MCF 10A (cell line): Measurements from ENCODE around the gene LKAAEAR1. TPM values are rescaled to one million over a fixed set of nuclear protein-coding genes. Genes with fewer than 3 reads are reported as not detected.

Experiments
- BruUV-seq: library from RNA; stranded (reverse); fragments of 400-500 nt; replicated peaks from 2 replicates; lab custom pipeline; 2021; lab: Mats Ljungman, UMichigan
- CTCF ChIA-PET: fragments of 300-600 bp; sonication (Branson Sonifier 250); formaldehyde crosslinking; extraction: SDS; loops from one replicate; lab custom pipeline; 2021; ENCODE audit warnings: antibody characterized with exemption, inconsistent platforms; lab: Yijun Ruan, JAX
- POLR2A ChIA-PET: fragments of 300-600, 350-650 bp; sonication (Branson Sonifier 250); formaldehyde crosslinking; extraction: SDS; loops from one replicate; lab custom pipeline; 2020; ENCODE audit warnings: antibody characterized with exemption, inconsistent platforms; lab: Yijun Ruan, JAX
- DNase-seq: peaks from one replicate; pipeline ENCODE4 v3.0.0-alpha.2; 2018; ENCODE audit not compliant: unreplicated experiment
- H3K27ac Mint-ChIP-seq: one replicate; pipeline ENCODE4 v1.8.0; 2022; ENCODE audit warnings: mild to moderate bottlenecking, low read depth, mixed read lengths; ENCODE audit not compliant: unreplicated experiment
- H3K27me3 Mint-ChIP-seq: one replicate; pipeline ENCODE4 v1.8.0; 2022; ENCODE audit warnings: mixed read lengths; ENCODE audit not compliant: insufficient read depth, unreplicated experiment
- H3K36me3 Mint-ChIP-seq: one replicate; pipeline ENCODE4 v1.8.0; 2022; ENCODE audit warnings: mild to moderate bottlenecking, moderate library complexity, mixed read lengths; ENCODE audit not compliant: insufficient read depth, unreplicated experiment
- H3K4me1 Mint-ChIP-seq: one replicate; pipeline ENCODE4 v1.8.0; 2022; ENCODE audit warnings: mixed read lengths; ENCODE audit not compliant: insufficient read depth, unreplicated experiment
- H3K4me3 Mint-ChIP-seq: one replicate; pipeline ENCODE4 v1.8.0; 2022; ENCODE audit warnings: mild to moderate bottlenecking, moderate library complexity, mixed read lengths; ENCODE audit not compliant: unreplicated experiment
- H3K9me3 Mint-ChIP-seq: one replicate; pipeline ENCODE4 v1.8.0; 2022; ENCODE audit warnings: mixed read lengths; ENCODE audit not compliant: unreplicated experiment
- CTCF ChIP-seq: fragments of 200-600 bp; IDR thresholded peaks from one replicate; pipeline ENCODE4 v1.8.0; 2022; ENCODE audit warnings: antibody characterized with exemption, mild to moderate bottlenecking; ENCODE audit not compliant: unreplicated experiment
- intact Hi-C: fragments of 100-400 bp; cut with micrococcal nuclease; formaldehyde crosslinking; loops from 2 replicates; pipeline ENCODE4 v1.14.1; 2022
- total RNA-seq: library from RNA; stranded (reverse); gene quantifications from 2 replicates; pipeline ENCODE4 v1.2.3, GENCODE V29; 2022

LKAAEAR1 gene
- total RNA-seq, 1 experiment from 2014 or later: not detected

GRCh38 chr20:64071341-64072332, 12.6 kb downstream of the LKAAEAR1 start:
- H3K4me1 Mint-ChIP-seq: peaks cover 7% of the 10 kb centered on the region
- TF ChIP-seq CTCF: no peak
- H3K27me3 Mint-ChIP-seq: no peaks in the 10 kb centered on the region
- H3K27ac Mint-ChIP-seq: no peak overlapping the region
- H3K4me3 Mint-ChIP-seq: no peak overlapping the region
- intact Hi-C loops: no loop called here
- no peaks in the 10 kb centered on the region for H3K9me3 Mint-ChIP-seq
- POLR2A ChIA-PET: interaction anchor here (1.9 kb wide), 1 partner anchor 9 kb away, joined by 6 read pairs; the partner anchor contains the start of gene TCEA2
- no peak for DNase-seq
- CTCF ChIA-PET: interaction anchor here (0.6 to 5.2 kb wide), 5 partner anchors 8 to 1429 kb away, joined by 3 to 37 read pairs (median 3); partner anchors contain the start of genes LKAAEAR1, OPRL1 and RGS19
- H3K36me3 Mint-ChIP-seq: no peaks in the 10 kb centered on the region
- no TSS peak for BruUV-seq

GRCh38 chr20:64070244-64070993, 13.8 kb downstream of the LKAAEAR1 start:
- intact Hi-C loops: no loop called here
- DNase-seq: no peak
- H3K36me3 Mint-ChIP-seq: no peaks in the 10 kb centered on the region
- H3K4me3 Mint-ChIP-seq: no peak overlapping the region
- no TSS peak for BruUV-seq
- POLR2A ChIA-PET: interaction anchor here (0.9 to 1.3 kb wide), 4 partner anchors 13 to 177 kb away, joined by 3 to 4 read pairs (median 3); no protein-coding TSS in a partner anchor
- H3K4me1 Mint-ChIP-seq: peaks cover 17% of the 10 kb centered on the region
- no peaks in the 10 kb centered on the region for H3K9me3 Mint-ChIP-seq
- H3K27me3 Mint-ChIP-seq: no peaks in the 10 kb centered on the region
- H3K27ac Mint-ChIP-seq: no peak overlapping the region
- CTCF ChIA-PET: interaction anchor here (0.6 to 5.2 kb wide), 9 partner anchors 8 to 309 kb away, joined by 3 to 37 read pairs (median 7); partner anchors contain the start of genes LKAAEAR1, OPRL1 and RGS19
- no peak for TF ChIP-seq CTCF

GRCh38 chr20:64069614-64070243, 14.5 kb downstream of the LKAAEAR1 start:
- Mint-ChIP-seq H3K27ac (no peak overlapping the region), H3K9me3 (no peaks in the 10 kb centered on the region), H3K4me3 (no peak overlapping the region), H3K27me3 (no peaks in the 10 kb centered on the region), H3K36me3 (no peaks in the 10 kb centered on the region), H3K4me1 (peaks cover 23% of the 10 kb centered on the region)
- peak; percentile 41 for DNase-seq
- BruUV-seq: no TSS peak
- POLR2A ChIA-PET: interaction anchor here (0.9 to 1.3 kb wide), 5 partner anchors 14 to 176 kb away, joined by 3 to 4 read pairs (median 3); no protein-coding TSS in a partner anchor
- intact Hi-C loops: no loop called here
- CTCF ChIA-PET: interaction anchor here (0.6 to 5.2 kb wide), 12 partner anchors 8 to 801 kb away, joined by 3 to 37 read pairs (median 6); partner anchors contain the start of genes LKAAEAR1, OPRL1 and RGS19
- TF ChIP-seq CTCF: peak; percentile 81
